Mesothelial cell of epicardium (in vitro differentiated cells): ENCODE data around the gene ADM. TPM values are rescaled to one million over a fixed set of nuclear protein-coding genes. Genes with fewer than 3 reads are reported as not detected.

Experiments
- DNase-seq, 2 experiments: peaks; one replicate each; pipeline ENCODE4 v3.0.0; 2021; ENCODE audit warnings: low spot score in 2 of 2; ENCODE audit not compliant: unreplicated experiment in 2 of 2
- H3K27ac Mint-ChIP-seq: 2 replicates; pipeline ENCODE4 v1.8.0; 2021; ENCODE audit warnings: mixed read lengths
- H3K27me3 Mint-ChIP-seq: 2 replicates; pipeline ENCODE4 v1.8.0; 2021; ENCODE audit warnings: low read depth, mixed read lengths
- H3K36me3 Mint-ChIP-seq: 2 replicates; pipeline ENCODE4 v1.8.0; 2021; ENCODE audit warnings: mixed read lengths
- H3K4me1 Mint-ChIP-seq: 2 replicates; pipeline ENCODE4 v1.8.0; 2021; ENCODE audit warnings: mixed read lengths
- H3K4me3 Mint-ChIP-seq: 2 replicates; pipeline ENCODE4 v1.8.0; 2021; ENCODE audit warnings: mild to moderate bottlenecking, moderate library complexity, mixed read lengths
- H3K9me3 Mint-ChIP-seq: 2 replicates; pipeline ENCODE4 v1.8.0; 2021; ENCODE audit warnings: mixed read lengths
- CTCF ChIP-seq: fragments of 200-600 bp; sonication (generic); IDR thresholded peaks from one replicate; pipeline ENCODE4 v1.5.0; 2021; ENCODE audit warnings: antibody characterized with exemption; ENCODE audit not compliant: unreplicated experiment
- total RNA-seq: library from RNA; stranded (reverse); gene quantifications from 3 replicates; pipeline ENCODE4 v1.2.1, GENCODE V29; 2021

Gene ADM
- total RNA-seq, 1 donor from 2014 or later = 13.8 TPM

- Mint-ChIP-seq H3K9me3 (no peaks in the 10 kb centered on the region), H3K4me3 (no peak overlapping the region), H3K27me3 (no peaks in the 10 kb centered on the region), H3K27ac (no peak overlapping the region), H3K36me3 (peaks cover 3% of the 10 kb centered on the region), H3K4me1 (peaks cover 5% of the 10 kb centered on the region)
- no peak for DNase-seq
- no peak for TF ChIP-seq CTCF
These were observed 17.7 kb upstream of the ADM start for GRCh38 chr11:10287140-10287539.

GRCh38 chr11:10287766-10288715, 16.8 kb upstream of the ADM start:
- peaks cover 11% of the 10 kb centered on the region for H3K4me1 Mint-ChIP-seq
- no peaks in the 10 kb centered on the region for H3K27me3 Mint-ChIP-seq
- peaks cover 3% of the 10 kb centered on the region for H3K36me3 Mint-ChIP-seq
- no peak for DNase-seq
- no peak overlapping the region for H3K4me3 Mint-ChIP-seq
- no peak overlapping the region for H3K27ac Mint-ChIP-seq
- no peaks in the 10 kb centered on the region for H3K9me3 Mint-ChIP-seq
- TF ChIP-seq CTCF = no peak

- no peaks in the 10 kb centered on the region for H3K9me3 Mint-ChIP-seq
- no peaks in the 10 kb centered on the region for H3K27me3 Mint-ChIP-seq
- DNase-seq = no peak
- peaks cover 14% of the 10 kb centered on the region for H3K4me1 Mint-ChIP-seq
- no peak overlapping the region for H3K4me3 Mint-ChIP-seq
- H3K27ac Mint-ChIP-seq = no peak overlapping the region
- no peak for TF ChIP-seq CTCF
- H3K36me3 Mint-ChIP-seq = peaks cover 3% of the 10 kb centered on the region
These were observed 15.8 kb upstream of the ADM start for GRCh38 chr11:10288881-10289764.

GRCh38 chr11:10289765-10290380, 15.0 kb upstream of the ADM start:
- no peak for DNase-seq
- Mint-ChIP-seq H3K36me3 (peaks cover 3% of the 10 kb centered on the region), H3K27ac (no peak overlapping the region), H3K4me1 (peaks cover 15% of the 10 kb centered on the region), H3K27me3 (no peaks in the 10 kb centered on the region), H3K9me3 (no peaks in the 10 kb centered on the region), H3K4me3 (no peak overlapping the region)
- TF ChIP-seq CTCF = no peak

GRCh38 chr11:10291801-10292638, 12.9 kb upstream of the ADM start:
- H3K4me3 Mint-ChIP-seq = peak overlapping the region; percentile 18
- H3K36me3 Mint-ChIP-seq = peaks cover 3% of the 10 kb centered on the region
- no peaks in the 10 kb centered on the region for H3K9me3 Mint-ChIP-seq
- no peak for DNase-seq
- no peaks in the 10 kb centered on the region for H3K27me3 Mint-ChIP-seq
- peak overlapping the region; percentile 28 for H3K27ac Mint-ChIP-seq
- H3K4me1 Mint-ChIP-seq = peaks cover 26% of the 10 kb centered on the region
- no peak for TF ChIP-seq CTCF
